Measurements from ENCODE around the gene HOXB8.
A peak's percentile ranks its signal among the peaks of the same experiment; 100 is the strongest.

GRCh38 chr17:48624544-48625494 is 9.7 kb upstream of the HOXB8 start:
- TF ChIP-seq EZH2 (IDR thresholded peaks at IDR 0.05; ENCODE audit: borderline replicate concordance) (peak; percentile 75), CTCF (IDR thresholded peaks at IDR 0.05; ENCODE audit: poor library complexity) (no peak), EZH2phosphoT487 (IDR thresholded peaks at IDR 0.05; ENCODE audit: low read depth, severe bottlenecking, unreplicated experiment) (peak; percentile 71)

All from hepatocyte (in vitro differentiated cells).